NCI-H1105 (cell line): ENCODE measurements around the gene SPATA6L.
A peak's percentile ranks its signal among the peaks of the same experiment; 100 is the strongest.
"Not testable (repeated sequence)": the region's sequence is repeated elsewhere in the genome, so short reads cannot be mapped to it uniquely, and the experiment has no call there.

Experiments
- DNase-seq: peaks from one replicate; lab custom pipeline; 2025; lab: John Stamatoyannopoulos, UW

The SPATA6L gene

DNA sequence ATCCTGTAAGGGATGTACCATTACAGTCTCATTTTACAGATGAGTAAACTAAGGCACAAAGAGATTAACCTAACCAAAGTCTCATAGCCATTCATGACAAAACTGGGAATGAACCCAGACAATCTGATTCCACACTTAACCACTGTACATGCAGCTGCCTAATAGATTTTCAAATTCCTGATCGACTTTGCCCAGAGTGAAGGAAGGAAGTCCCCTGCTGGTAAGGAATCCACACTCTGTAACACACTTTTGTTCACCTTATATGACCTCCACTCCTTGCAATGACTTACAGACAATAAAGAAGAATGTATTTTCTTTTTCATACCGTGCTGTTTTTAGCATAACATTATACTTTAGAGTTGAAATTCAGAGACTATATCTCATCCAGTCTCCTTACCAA lies 35.4 kb downstream of the SPATA6L start:
- no peak for DNase-seq

GRCh38 chr9:4622016-4622415 lies 44.3 kb downstream of the SPATA6L start:
- no peak for DNase-seq

- DNase-seq = no peak
Measured at GRCh38 chr9:4620881-4621555, 45.3 kb downstream of the SPATA6L start.

DNA sequence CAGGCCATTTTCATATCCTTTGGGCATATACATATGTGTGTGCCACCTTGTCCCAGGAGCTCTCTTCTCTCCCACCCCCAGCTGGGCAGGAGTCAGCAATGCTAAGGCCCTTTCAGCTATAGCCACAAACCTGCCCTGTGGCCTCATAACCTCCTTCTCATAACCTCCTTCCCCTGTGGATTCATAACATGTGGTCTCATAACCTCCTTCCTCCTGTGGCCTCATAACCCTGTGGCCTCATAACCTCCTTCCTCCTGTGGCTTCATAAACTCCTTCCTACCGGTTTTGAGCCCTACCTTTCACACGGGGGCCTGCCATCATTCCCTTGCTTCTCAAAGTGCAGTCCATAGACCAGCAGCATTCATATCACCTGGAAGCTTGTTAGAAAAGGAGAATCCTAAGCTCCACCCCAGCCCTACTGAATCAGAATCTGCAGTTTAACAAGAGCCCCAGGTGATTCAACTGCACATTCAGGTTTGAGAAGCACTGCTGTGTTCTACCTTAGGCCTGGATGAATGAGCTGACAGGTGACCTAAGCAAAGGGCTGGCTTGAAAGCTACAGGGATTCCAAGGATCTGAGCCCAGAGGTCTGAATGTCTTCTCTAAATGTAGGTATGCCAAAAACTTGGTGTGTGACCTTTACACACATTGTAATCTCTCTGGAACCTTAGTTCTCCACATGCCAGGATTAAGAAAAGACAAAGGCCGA lies 46.1 kb downstream of the SPATA6L start:
- DNase-seq = no peak

DNA sequence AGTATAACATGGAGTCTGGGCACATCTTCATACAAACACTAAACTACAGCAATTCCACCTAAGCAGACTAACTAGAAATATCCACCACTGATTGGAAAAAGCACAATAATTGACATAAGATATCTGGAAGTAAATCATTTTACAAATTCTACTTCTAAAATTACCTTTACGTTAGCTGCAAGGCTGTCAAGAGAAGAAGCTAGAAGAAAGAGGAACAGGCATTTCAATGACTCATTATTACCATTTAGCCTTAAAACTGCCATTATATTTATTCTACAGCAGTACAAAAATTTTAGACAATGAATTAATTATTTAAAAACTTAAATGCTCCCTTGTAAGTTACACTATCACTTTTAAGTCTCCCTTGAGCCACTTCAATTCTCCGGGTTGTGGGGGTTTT lies 47.6 kb downstream of the SPATA6L start:
- DNase-seq = no peak

- no peak for DNase-seq
Measured at GRCh38 chr9:4617752-4618151, 48.5 kb downstream of the SPATA6L start.

- DNase-seq = no peak
Measured at GRCh38 chr9:4615778-4616177, 50.5 kb downstream of the SPATA6L start.

DNA sequence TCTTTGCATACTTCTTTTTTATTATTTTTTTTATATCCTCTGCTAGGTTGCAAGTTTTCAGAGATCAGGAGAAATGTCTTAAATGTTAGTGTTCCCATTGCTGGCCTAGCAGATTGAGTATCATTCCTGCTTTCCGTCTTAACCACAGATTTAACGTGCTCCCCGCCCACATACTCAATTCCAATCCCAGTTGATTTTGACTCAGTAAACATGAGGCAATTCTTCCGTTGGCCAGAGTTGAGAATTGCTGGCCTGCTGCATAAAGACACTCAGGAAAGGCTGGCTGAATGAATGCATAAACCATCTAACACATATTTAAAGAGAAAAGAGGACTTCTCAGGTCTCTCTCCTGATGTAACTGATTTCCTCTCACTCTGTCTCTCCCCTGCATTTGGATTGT lies 51.0 kb downstream of the SPATA6L start:
- DNase-seq = no peak

GRCh38 chr9:4614627-4615026 lies 51.7 kb downstream of the SPATA6L start:
- DNase-seq = no peak

GRCh38 chr9:4606033-4606432 lies 60.2 kb downstream of the SPATA6L start:
- not testable (repeated sequence) for DNase-seq

DNA sequence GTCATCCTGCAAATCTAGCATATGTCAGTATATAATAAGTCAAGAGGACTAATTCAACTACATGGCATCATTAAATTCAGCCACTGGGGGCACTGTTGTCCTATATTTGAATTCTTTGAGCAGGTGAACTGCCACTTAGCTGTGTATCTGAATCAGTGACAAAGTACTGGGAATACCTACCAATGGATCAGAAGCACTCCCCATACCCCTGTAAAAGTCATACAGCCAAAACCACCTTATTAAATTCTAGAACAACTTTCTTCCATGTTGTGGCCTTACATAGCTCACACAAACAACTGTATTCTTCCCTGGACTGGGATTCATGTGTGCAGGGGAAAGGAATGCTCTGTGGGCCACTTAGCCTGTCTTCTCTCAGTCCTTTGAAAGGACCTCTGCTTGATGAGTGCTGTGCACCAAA lies 61.6 kb downstream of the SPATA6L start:
- peak; percentile 67 for DNase-seq

- DNase-seq = no peak
Measured at GRCh38 chr9:4603830-4604229, 62.5 kb downstream of the SPATA6L start.

GRCh38 chr9:4600368-4600767 lies 65.9 kb downstream of the SPATA6L start:
- DNase-seq = no peak

GRCh38 chr9:4596165-4596922 lies 69.9 kb downstream of the SPATA6L start:
- DNase-seq = no peak

DNA sequence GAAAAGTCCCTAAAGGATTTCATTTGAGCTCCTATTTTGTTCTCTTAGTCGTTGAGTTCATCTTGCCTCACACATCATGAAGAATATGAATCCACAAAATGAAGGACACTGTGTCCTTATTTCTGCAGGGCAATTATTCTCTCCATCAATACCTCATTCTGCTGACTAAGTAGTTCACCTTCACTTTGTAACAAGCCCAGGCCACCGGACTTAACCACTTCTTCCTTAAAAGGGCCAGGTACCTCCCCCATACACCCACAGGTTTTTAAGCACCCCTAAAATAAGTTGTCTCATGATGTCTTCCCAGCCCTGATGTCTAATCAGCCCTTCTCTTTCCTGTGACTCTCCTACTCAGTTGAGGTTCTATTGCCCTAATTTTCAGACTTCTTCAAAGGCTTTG lies 71.3 kb downstream of the SPATA6L start:
- DNase-seq = no peak

DNA sequence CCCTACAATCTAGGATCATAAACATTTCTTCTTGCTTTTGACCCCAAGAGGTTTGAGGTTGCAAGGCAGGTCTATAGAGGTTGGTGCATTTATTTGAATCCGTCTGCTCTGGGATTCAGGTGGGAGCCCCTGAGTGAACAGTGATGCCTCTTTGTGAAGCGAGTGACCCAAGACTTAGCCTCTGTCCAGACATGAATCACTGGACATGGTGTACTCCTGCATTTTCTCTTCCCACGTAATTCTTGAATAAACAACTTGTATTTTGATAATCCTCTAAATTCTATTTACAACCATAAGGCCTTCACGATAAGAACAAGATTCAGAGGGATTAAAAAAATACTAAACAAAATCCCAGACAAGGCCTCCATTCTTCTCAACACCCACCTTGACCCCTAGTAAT lies 71.7 kb downstream of the SPATA6L start:
- no peak for DNase-seq

DNA sequence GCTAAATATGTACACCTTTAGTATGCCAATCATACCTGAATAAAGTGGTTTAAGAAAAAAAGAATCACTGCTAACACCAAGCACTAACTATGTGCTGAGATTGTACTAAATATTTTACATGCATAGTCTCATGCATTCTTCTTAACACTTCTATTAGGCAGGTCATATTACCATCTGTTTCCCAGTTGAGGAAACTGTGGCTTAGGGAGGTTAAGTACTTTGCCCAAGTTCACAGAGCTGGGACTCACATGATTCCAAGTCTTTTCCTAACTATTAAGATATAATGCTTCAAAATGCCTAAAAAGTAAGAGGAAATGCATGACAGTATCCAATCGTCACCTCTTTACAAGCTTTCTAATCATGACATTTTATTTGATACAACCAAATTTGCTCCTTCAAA lies 73.4 kb downstream of the SPATA6L start:
- DNase-seq = no peak

DNA sequence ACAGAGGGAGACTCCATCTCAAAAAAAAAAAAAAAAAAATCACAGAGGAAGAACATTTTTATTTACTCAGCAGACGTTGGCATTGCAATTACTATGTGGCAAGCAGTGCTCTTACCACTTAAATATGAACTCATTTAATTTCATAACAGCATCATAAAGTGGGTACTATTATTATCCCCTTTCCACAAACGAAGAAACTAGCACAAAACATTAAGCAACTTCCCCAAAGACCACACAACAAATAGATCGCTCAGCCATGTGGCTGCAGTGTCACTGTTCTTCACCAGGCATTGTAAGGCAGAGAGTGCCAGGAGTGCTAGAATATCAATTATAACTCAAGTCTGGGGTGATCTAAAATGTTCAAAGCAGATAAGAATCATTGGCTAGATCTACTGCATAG lies 74.0 kb downstream of the SPATA6L start:
- no peak for DNase-seq

DNA sequence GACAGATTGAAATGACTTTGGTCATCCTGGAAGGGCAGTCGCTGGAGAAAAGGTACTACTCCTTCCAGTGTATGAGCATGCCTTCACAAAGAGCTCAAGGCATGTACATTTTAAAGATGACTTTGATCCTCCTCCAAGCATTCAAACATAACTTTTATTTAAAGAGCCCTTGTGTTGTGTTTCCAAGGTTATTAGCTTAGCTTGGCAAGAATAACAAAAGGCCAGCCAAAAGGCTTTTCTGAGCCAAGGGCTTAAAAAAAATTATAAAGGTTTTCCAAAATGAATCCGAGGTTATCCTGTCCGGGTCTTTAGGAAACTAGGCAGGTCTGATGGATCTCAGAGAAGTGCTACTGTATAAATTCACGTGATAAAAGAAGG lies 75.2 kb downstream of the SPATA6L start:
- DNase-seq = no peak

DNA sequence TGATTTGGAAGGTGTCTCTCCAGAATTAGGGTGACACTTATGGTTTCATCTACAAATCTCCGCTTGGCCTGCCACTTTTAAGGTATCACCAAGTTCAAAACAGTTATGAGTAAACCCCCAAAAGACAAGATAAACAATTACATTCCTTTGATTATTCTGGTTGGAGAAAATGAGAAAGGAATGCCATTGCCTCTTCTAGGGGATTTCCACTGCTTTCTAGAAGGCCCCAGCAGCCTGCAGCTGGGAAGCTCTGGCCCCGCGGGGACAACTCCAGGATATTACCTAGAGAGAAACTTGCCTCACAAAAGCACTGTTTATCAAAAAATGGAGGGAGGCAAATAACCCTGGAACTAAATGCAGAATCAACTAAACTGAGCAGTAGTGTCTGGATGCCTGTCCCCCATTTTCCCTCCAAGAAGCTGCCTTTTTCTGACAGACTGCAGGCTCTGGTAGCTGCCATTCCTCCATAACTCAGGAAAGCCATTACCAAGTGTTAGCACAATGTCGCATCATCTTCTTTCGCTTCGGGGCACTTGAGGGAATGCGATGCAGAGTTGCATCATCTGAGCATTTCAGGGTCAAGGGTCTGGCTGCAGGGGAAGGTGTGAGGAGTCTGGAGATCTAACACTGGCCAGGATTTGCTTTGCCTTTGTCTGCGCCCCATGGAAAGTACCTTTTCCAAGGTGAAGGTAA lies 75.7 kb downstream of the SPATA6L start:
- no peak for DNase-seq

DNA sequence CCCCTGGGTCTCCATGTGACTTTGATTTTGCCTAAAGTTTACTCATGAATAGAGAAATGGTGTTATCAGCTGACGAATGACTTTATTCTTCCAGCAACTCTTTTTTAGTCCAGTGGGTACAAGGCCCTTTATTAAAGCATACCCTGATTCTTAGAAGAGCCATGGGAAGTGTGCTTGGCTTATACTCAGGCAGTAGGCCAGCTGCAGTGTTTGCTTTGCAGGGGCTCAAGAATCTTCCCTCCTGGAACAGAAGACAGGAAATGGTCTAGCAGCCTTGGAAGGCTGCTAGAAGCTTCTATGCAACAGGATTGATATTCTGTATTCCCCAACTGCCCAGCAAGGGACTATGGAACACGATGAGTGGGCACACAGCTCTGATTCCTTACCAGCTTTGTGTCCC lies 77.6 kb downstream of the SPATA6L start:
- DNase-seq = no peak

GRCh38 chr9:4585135-4585534 lies 81.1 kb downstream of the SPATA6L start:
- DNase-seq = no peak

DNA sequence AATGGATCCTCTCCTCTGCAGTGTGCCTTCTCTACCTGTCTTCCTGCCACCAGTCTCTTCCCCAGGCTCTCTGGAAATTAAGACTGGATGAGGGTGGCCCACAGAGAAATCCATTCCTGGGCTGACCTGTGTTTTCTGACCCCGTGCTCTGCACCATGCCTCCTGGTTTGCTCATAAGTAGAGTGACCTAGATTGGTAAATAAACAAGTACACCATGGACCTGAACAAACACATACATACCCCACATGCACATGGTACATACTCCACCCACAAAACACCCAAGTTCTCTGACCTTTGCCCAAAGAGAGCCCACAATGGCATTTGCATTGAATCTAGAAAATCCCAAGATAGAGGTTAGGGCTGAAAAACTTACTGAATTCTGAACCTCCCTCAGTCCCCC lies 81.6 kb downstream of the SPATA6L start:
- no peak for DNase-seq
